Adrenal gland (tissue), 12 donors: ENCODE results near the gene ALG14. TPM values are rescaled to one million over a fixed set of nuclear protein-coding genes. Genes with fewer than 3 reads are reported as not detected.

Experiments
- DNase-seq, 7 donors: peaks; one replicate each; pipeline ENCODE4 v3.0.0-alpha.2; 2019 to 2020
- H3K27ac ChIP-seq, 5 donors: fragments of 200-600 bp; sonication (generic) in 4 of 5; 1 replicate in 3 of 5; 2 replicates in 2 of 5; pipeline versions ENCODE4 v1.5.1 to v1.8.0; 2016 to 2020; ENCODE audit warnings: mild to moderate bottlenecking in 1 of 5
- H3K27me3 ChIP-seq: fragments of 200-600 bp; 2 replicates; pipeline ENCODE4 v1.8.0; 2021
- H3K36me3 ChIP-seq, 2 donors: fragments of 200-600 bp; replicated peaks in 1 of 2; 1 replicate in 1 of 2; 2 replicates in 1 of 2; pipeline versions ENCODE4 v1.5.1 to v1.8.0; 2018 to 2022
- H3K4me1 ChIP-seq, 2 donors: fragments of 200-600 bp; replicated peaks in 1 of 2; 1 replicate in 1 of 2; 2 replicates in 1 of 2; pipeline versions ENCODE4 v1.5.1 to v1.8.0; 2018 to 2021
- H3K4me3 ChIP-seq, 4 donors: fragments of 200-600 bp; sonication (generic) in 3 of 4; one replicate each; pipeline ENCODE4 v1.5.1; 2016 to 2018
- H3K9me3 ChIP-seq, 3 donors: fragments of 200-600 bp; sonication (generic) in 1 of 3; replicated peaks in 1 of 3; 1 replicate in 2 of 3; 2 replicates in 1 of 3; pipeline versions ENCODE4 v1.5.1 to v1.8.0; 2016 to 2021
- POLR2A ChIP-seq, 2 donors: fragments of 450-650 bp; IDR thresholded peaks; one replicate each; pipeline ENCODE4 v1.6.1; 2017; ENCODE audit warnings: antibody characterized with exemption in 2 of 2, mild to moderate bottlenecking in 2 of 2, moderate library complexity in 1 of 2
- WGBS, 4 donors: extraction: QIAGEN DNeasy Blood & Tissue Kit in 2 of 4; methylation state at CpG; one replicate each; pipeline versions ENCODE4 v1.1.5 to v1.1.7; 2013 to 2017; 5-methylcytosine and 5-hydroxymethylcytosine counted together
- intact Hi-C, 2 donors: fragments of 100-400 bp; cut with DNase I; formaldehyde crosslinking; loops; one replicate each; pipeline versions ENCODE4 v1.14.1 to v1.15.0; 2022 to 2023
- polyA plus RNA-seq, 3 donors: library from polyadenylated mRNA; stranded (reverse); fragments of 200-250 nt in 2 of 3; fragments of 350-450 nt in 1 of 3; fragmentation: Illumina TruSeq in 1 of 3; extraction: RNeasy Lipid Tissue Mini Kit (QIAGEN cat#74804) in 1 of 3; gene quantifications; one replicate each; pipeline ENCODE4 v1.2.3, GENCODE V29; 2013 to 2014
- total RNA-seq, 9 donors: library from RNA; depleted of rRNA in 4 of 9; stranded (reverse); fragments of >200 nt in 4 of 9; fragments of 120-200 nt in 1 of 9; fragmentation: NEBNext Ultra II Directional in 1 of 9; extraction: Animal tissue kit (Norgen Biotek cat#: 25700) in 1 of 9; gene quantifications; one replicate each; pipeline versions ENCODE4 v1.1.0 to v1.2.4, GENCODE V29; 2013 to 2023
- TF ChIP-seq, protein P1 (sequence below), 6 experiments: fragments of 450-650 bp in 4 of 6; fragments of 200-600 bp in 2 of 6; sonication (generic) in 1 of 6; IDR thresholded peaks; 1 replicate in 5 of 6; 2 replicates in 1 of 6; pipeline versions ENCODE4 v1.5.1 to v1.8.0; 2016 to 2021; ENCODE audit warnings: antibody characterized with exemption in 6 of 6, mild to moderate bottlenecking in 2 of 6, moderate library complexity in 1 of 6
- donor health status: healthy with polysubstance abuse.
- donor health status: Bipolar disorder and iron deficiency.
- donor health status: DM: yes; HTN: yes; CAD: no.
- donor health status: DM: no; HTN: no; CAD: no.
- donor health status: DM: no; HTN: no; CAD: no.
- donor health status: DM: yes; HTN: yes; CAD: no.

Gene ALG14
- total and polyA plus RNA-seq, 12 donors = 1.5 to 29.9 (median 14.3) TPM

DNA sequence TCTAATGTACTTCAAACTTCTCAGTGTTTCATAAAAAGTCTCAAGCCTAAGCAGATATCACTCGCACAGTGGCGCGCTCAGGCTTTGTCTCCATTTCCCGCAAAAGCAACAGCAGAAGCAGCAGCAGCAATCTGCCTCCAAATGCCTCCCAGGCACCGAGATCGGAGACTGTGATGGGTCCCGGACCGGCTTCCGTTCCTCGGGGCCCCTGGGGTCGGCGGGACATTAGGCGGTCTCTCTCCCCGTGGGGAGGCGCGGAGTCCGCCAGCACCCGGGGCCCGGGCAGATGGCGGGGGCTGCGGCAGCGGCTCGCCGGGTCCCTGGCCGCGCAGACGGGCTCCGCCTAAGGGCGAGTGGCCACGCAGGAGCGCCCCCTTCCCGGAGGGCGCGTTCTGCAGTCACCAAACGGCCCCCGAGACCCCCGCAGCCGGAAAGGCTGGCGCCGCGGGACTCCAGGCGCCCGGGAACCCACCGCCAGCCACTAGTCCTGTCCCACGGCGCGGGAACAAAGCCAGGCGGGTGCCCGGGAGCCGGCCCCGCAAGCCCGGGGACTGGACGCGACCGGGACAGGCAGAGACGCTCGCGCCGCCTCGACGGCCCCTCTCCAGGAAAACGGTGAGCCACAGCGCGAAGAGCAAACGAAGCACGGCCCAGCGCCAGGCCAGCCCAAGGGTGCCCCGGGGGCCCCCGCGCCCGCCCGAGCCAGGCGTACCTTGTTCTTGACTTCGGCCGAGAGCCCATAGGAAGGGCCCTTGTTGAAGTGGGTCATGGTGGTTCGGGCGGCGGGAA, 146.4 kb downstream of the ALG14 start:
- WGBS, 4 donors = 0 to 5% (median 1%) methylated on average over 5 to 78 of the region's 78 CpGs

GRCh38 chr1:94925561-94926125, 147.1 kb downstream of the ALG14 start:
- intact Hi-C loops = loop anchor here in 1 of 2 donors (5.0 to 10.0 kb wide), 2 partner anchors 71 to 112 kb away; no protein-coding TSS in a partner anchor
- Histone ChIP-seq H3K4me1 (peaks cover 53 to 58% of the 10 kb centered on the region in 2 donors), H3K4me3 (peak overlapping the region; percentile 20 to 94 (median 66)), H3K27me3 (no peaks in the 10 kb centered on the region), H3K9me3 (no peaks in the 10 kb centered on the region), H3K27ac (peak overlapping the region; percentile 93 to 99 (median 95)), H3K36me3 (peaks cover 0 to 17% of the 10 kb centered on the region in 2 donors)
- peak; percentile 16 to 86 for TF ChIP-seq POLR2A (IDR thresholded peaks at IDR 0.05)
- TF ChIP-seq, protein P1, sequence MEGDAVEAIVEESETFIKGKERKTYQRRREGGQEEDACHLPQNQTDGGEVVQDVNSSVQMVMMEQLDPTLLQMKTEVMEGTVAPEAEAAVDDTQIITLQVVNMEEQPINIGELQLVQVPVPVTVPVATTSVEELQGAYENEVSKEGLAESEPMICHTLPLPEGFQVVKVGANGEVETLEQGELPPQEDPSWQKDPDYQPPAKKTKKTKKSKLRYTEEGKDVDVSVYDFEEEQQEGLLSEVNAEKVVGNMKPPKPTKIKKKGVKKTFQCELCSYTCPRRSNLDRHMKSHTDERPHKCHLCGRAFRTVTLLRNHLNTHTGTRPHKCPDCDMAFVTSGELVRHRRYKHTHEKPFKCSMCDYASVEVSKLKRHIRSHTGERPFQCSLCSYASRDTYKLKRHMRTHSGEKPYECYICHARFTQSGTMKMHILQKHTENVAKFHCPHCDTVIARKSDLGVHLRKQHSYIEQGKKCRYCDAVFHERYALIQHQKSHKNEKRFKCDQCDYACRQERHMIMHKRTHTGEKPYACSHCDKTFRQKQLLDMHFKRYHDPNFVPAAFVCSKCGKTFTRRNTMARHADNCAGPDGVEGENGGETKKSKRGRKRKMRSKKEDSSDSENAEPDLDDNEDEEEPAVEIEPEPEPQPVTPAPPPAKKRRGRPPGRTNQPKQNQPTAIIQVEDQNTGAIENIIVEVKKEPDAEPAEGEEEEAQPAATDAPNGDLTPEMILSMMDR (IDR thresholded peaks at IDR 0.05) = peak in 2 of 6 experiments; percentile 8 to 15
- peak; percentile 67 to 88 (median 76) for DNase-seq
- WGBS, 4 donors = 0 to 7% (median 2%) methylated on average over 12 to 23 of the region's 23 CpGs

More for the DNA sequence above, 146.4 kb downstream of the ALG14 start:
- H3K27ac ChIP-seq = peak overlapping the region; percentile 93 to 99 (median 95)
- TF ChIP-seq, protein P1 (IDR thresholded peaks at IDR 0.05) = peak in 3 of 6 experiments; percentile 6 to 47 (median 34)
- no peak for TF ChIP-seq POLR2A (IDR thresholded peaks at IDR 0.05)
- H3K9me3 ChIP-seq = no peaks in the 10 kb centered on the region
- H3K4me3 ChIP-seq = peak overlapping the region; percentile 20 to 94 (median 66)
- H3K36me3 ChIP-seq = peaks cover 0 to 14% of the 10 kb centered on the region in 2 donors
- intact Hi-C loops = loop anchor here in 1 of 2 donors (5.0 to 10.0 kb wide), 2 partner anchors 72 to 111 kb away; no protein-coding TSS in a partner anchor
- H3K4me1 ChIP-seq = peaks cover 49 to 51% of the 10 kb centered on the region in 2 donors
- no peaks in the 10 kb centered on the region for H3K27me3 ChIP-seq
- peak in 6 of 7 donors; percentile 42 to 66 (median 59) for DNase-seq

DNA sequence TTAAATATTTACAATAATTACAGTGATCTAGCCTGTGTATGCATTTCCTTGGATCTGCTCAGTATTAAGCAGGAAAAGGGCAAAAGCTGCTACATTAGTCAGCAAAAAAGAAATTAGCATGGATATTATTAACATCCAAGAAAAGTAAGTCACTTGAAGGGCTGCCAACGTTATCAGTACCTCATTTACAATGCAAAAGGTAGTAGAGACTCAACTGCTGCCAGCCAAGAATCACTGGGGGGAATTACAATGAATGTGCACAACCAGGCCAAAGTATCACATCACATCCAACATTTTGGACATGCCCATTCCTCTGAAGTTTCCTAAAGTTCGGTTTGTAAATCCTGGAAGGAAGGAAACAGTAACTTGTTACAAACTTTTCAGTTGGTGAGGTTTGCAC, 147.7 kb downstream of the ALG14 start:
- intact Hi-C loops = loop anchor here in 1 of 2 donors (5.0 to 10.0 kb wide), 2 partner anchors 70 to 112 kb away; no protein-coding TSS in a partner anchor
- TF ChIP-seq, protein P1 (IDR thresholded peaks at IDR 0.05) = no peak
- TF ChIP-seq POLR2A (IDR thresholded peaks at IDR 0.05) = no peak
- peak in 4 of 7 donors; percentile 39 to 56 (median 50) for DNase-seq
- H3K9me3 ChIP-seq = no peaks in the 10 kb centered on the region
- WGBS, 4 donors = 0 to 9% (median 7%) methylated on average over 2 of the region's 2 CpGs
- H3K27ac ChIP-seq = peak overlapping the region; percentile 93 to 99 (median 95)
- no peaks in the 10 kb centered on the region for H3K27me3 ChIP-seq
- peak overlapping the region in 3 of 4 donors; percentile 20 to 94 (median 78) for H3K4me3 ChIP-seq
- peaks cover 0 to 17% of the 10 kb centered on the region in 2 donors for H3K36me3 ChIP-seq
- H3K4me1 ChIP-seq = peaks cover 55 to 59% of the 10 kb centered on the region in 2 donors

Other genes starting within 250 kb of the ALG14 start
- 100 to 1,000 TPM; 262 to 766 (median 423) TPM for gene CNN3, start 145.8 kb downstream of the ALG14 start, total RNA-seq
- gene CNN3, start 145.8 kb downstream of the ALG14 start, polyA plus RNA-seq = 100 to 1,000 TPM in 2 of 3 donors, 10 to 100 TPM in 1; 97.3 to 418 (median 131) TPM
- gene TLCD4, start 44.4 kb upstream of the ALG14 start, total RNA-seq = 10 to 100 TPM in 8 of 9 donors, 1 to 10 TPM in 1; 6.9 to 41.3 (median 20.2) TPM
- gene TLCD4, start 44.4 kb upstream of the ALG14 start, polyA plus RNA-seq = 10 to 100 TPM in 1 of 3 donors, 1 to 10 TPM in 2; 1.6 to 14.3 (median 3.3) TPM
- 10 to 100 TPM in 5 of 9 donors, 1 to 10 TPM in 4; 2.9 to 29.3 (median 12.0) TPM for gene RWDD3, start 161.3 kb upstream of the ALG14 start, total RNA-seq
- 10 to 100 TPM; 16.6 to 66.2 (median 51.8) TPM for gene RWDD3, start 161.3 kb upstream of the ALG14 start, polyA plus RNA-seq